ENCODE measurements around the gene ZNF473. TPM values are rescaled to one million over a fixed set of nuclear protein-coding genes. Genes with fewer than 3 reads are reported as not detected.

ZNF473 gene
- total and polyA plus RNA-seq, 2 of the 13 experiments (the other 11 are each of a cell fraction or from before 2014, with no cell fraction given), result 5.8 to 11.9 TPM

DNA sequence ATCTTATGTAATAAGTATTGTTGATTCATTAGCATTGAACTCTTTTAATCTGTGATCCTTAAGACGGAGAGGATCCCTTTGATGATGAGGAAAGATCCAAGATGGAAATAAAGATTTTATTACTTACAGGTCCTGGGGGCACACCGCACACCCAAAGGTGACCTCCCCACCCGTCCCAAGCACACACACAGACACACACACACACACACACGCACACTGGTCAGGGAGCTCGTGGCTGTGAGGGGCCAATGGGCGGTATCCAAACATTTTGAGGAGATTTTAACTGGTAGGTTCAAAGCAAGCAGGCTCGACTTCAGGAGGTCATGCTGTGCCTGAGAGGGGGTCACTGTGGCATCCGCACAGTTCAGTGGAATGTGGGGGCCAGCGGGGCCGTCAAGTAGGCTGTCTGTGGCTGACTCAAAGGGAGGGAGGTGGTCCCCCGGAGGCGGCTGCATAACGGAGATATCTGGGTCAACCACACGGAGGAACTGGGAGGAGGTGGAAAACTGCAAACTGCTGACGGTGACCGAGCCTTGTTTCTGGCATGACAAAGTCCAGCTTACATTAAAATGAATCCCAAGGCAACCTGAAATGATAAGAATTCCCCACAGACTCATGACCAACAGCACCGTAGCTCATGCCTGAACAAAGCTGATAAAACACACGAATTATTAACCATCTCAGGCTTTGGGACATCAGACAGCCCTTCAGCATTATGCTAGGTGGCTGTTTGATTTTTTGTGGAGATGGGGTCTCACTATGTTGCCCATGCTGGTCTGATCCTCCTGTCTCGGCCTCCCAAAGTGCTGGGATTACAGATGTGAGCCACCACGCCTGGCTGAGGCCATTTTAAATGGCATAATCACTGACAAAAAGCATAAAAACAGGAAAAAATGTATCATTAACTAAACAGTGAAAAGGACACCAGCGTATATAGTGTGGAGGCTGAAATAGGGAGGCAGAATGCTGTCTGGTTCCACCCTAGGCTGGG lies 43.9 kb upstream of the ZNF473 start (continued):
- TF ChIP-seq, protein P1, sequence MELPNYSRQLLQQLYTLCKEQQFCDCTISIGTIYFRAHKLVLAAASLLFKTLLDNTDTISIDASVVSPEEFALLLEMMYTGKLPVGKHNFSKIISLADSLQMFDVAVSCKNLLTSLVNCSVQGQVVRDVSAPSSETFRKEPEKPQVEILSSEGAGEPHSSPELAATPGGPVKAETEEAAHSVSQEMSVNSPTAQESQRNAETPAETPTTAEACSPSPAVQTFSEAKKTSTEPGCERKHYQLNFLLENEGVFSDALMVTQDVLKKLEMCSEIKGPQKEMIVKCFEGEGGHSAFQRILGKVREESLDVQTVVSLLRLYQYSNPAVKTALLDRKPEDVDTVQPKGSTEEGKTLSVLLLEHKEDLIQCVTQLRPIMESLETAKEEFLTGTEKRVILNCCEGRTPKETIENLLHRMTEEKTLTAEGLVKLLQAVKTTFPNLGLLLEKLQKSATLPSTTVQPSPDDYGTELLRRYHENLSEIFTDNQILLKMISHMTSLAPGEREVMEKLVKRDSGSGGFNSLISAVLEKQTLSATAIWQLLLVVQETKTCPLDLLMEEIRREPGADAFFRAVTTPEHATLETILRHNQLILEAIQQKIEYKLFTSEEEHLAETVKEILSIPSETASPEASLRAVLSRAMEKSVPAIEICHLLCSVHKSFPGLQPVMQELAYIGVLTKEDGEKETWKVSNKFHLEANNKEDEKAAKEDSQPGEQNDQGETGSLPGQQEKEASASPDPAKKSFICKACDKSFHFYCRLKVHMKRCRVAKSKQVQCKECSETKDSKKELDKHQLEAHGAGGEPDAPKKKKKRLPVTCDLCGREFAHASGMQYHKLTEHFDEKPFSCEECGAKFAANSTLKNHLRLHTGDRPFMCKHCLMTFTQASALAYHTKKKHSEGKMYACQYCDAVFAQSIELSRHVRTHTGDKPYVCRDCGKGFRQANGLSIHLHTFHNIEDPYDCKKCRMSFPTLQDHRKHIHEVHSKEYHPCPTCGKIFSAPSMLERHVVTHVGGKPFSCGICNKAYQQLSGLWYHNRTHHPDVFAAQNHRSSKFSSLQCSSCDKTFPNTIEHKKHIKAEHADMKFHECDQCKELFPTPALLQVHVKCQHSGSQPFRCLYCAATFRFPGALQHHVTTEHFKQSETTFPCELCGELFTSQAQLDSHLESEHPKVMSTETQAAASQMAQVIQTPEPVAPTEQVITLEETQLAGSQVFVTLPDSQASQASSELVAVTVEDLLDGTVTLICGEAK (IDR thresholded peaks at IDR 0.05), result no peak
- TF ChIP-seq, protein P1 (CRISPR knock-in tag; IDR thresholded peaks at IDR 0.05), result no peak
